ENCODE data around the gene SRP72.

The SRP72 gene

DNA sequence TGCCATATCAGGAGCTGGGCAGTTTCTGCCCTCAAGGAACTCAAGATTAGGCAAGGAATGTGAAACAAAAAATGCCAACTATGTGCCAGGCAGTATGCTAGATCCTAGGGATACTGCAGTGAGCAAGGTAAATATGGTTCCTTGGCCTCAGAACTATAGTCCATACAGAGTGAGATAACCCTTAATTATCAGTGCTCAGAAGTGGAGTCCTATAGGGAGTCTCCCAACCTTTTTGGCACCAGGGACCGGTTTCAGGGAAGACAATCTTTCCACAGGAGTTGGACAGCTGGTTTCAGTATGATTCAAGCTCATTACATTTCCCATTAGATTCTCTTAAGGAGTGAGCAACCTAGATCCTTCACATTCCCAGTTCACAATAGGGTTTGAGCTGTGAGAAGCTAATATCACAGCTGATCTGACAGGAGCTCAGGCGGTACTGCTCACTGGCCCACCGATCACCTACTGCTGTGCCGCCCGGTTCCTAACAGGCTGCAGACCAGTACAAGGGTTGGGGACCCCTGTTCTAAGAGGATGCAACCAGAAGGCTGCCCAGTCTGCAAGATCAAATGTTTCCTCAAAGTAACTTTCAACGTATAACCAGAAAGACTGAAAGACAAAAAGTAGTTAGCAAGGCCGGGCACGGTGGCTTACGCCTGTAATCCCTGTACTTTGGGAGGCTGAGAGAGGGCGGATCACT, 1.7 kb upstream of the SRP72 start:
- no peak for DNase-seq (ENCODE audit: low read depth in 2 of 2)

DNA sequence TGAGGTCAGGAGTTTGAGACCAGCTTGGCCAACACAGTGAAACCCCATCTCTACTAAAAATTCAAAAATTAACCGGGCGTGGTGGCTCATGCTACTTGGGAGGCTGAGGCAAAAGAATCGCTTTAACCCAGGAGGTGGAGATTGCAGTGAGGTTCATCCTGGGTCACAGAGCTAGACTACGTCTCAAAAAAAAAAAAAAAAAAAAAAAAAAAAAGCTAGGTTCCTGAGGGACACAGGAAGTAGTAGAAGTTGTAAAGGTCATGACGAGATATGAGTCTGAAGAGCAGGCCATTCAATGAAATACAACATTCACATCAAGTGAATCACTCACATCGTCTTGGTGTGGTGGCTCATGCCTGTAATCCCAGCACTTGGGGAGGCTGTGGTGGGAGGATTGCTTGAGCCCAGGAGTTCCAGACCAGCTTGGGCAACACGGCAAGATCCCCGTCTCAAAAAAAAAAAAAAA, 1.1 kb upstream of the SRP72 start:
- DNase-seq (ENCODE audit: low read depth in 2 of 2): peak; percentile 40 to 43

DNA sequence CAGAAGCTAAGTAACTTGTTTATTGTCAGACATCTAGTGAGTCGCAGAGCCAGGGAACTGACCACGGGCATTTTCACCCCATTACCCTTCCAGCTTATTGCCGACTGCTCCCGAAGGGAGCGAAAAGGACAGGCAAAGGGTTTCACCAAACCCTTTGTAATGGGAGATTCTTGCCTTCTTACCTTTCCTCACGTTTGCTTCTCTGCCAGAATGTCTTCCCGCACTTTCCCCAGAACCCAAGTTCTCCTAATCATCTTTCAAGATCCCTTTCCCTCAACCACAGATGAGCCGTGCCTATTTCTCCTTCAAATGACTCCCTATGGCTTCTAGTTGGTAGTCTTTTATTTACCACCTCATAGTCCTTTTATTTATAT, 520 bp upstream of the SRP72 start:
- DNase-seq (ENCODE audit: low read depth in 2 of 2): no peak

DNA sequence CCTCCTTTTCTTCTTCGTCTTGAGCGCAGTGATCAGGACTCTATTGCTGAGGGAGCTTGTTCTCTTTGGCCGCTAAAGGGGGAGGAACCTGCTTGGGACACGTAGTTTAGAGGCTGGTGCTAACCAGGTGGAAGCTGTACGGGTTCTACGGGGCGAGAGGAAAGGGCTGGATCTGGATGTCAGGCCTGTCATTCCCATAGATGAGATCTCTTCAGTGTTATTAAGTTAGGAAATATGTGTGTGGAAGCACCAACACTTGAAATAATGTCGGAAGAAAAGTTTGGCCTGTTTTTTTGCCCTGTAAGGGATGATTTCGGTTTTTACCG, 643 bp downstream of the SRP72 start:
- no peak for DNase-seq (ENCODE audit: low read depth in 2 of 2)

DNA sequence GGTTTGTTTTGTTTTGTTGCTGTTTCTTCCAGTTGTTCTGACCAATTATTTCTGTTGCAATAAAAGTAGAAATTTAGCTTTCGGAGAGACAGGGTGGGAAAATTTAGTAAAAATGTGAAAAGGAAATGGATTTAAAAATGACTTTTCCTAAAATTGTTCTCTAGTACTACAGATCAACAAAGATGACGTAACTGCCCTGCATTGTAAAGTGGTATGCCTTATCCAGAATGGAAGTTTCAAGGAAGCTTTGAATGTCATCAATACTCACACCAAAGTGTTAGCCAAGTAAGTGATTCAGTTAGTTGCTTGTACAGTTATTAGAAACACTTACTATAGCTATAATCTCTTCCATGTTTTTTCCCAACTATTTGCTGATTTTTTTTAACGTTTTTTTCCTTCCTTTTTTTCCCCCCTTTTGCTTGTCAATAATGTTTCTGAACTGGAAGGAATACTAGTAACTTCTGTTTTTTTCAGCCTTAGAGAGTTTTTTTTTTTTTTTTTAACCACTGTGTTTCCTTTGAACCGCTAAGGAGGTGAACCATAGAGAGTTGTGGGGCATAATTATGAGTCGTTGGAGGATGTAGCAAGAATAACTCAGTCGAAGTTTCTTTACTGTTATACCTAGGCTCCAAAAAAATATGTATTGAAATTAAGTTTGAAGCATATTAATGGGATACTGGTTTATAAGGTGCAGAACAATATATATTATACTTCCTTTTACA, 2.2 kb downstream of the SRP72 start:
- no peak for DNase-seq (ENCODE audit: low read depth in 2 of 2)

DNA sequence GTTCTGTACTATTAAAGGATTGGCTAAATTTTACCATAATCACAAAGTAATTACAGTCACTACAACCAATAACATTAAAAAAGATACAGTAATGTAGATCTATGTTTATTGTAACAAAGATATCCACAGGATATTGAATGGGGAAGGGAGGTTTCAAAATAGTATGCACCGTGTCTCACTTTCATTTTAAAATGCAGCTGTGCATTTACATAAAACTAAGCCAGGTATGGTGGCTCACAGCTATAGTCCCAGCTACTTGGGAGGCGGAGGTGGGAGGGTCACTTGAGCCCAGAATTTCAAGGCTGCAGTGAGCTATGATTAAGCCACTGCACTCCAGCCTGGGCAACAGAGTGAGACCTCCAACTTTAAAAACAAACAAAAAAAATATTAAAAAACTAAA, 8.5 kb downstream of the SRP72 start:
- no peak for DNase-seq (ENCODE audit: low read depth in 2 of 2)

DNA sequence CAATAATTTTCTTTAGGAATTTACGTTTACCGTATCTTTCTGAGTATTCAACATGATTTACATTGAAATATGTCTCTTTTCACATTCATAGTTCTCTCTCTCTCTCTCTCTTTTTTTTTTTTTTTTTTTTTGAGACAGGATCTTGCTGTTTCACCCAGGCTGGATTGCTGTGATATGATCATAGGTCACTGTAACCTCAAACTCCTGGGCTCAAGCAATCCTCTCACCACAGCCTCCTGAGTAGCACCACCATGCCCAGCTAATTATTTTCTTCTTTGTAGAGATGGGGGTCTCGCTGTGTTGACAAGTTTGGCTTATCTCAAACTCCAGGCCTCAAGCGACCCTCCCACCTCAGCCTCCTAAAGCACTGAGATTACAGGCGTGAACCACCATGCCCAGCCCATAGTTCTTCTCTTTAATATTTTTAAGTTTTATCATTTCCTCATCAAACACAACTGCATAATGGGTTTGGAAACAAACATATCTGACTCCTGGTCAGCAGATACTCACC, 9.8 kb downstream of the SRP72 start:
- DNase-seq (ENCODE audit: low read depth in 2 of 2): no peak

DNA sequence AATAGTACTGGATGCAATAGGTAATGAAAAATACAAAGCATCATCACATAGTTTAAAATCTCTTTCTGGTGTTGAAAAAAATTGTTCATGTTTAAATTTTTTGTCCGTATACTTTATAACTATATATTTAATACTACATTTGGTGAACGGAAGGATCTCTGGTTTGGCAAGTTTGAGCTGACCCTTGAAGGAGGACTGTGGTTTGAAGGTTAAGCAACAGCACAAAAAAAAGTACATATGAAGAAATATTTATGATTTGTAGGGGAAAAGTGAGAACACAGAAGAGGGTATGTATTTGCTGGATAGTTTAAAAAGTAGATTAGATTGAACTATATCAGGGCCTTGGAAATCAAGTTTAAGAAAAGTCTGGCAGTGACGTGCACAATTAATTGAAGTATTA, 13.3 kb downstream of the SRP72 start:
- DNase-seq (ENCODE audit: low read depth in 2 of 2): no peak

DNA sequence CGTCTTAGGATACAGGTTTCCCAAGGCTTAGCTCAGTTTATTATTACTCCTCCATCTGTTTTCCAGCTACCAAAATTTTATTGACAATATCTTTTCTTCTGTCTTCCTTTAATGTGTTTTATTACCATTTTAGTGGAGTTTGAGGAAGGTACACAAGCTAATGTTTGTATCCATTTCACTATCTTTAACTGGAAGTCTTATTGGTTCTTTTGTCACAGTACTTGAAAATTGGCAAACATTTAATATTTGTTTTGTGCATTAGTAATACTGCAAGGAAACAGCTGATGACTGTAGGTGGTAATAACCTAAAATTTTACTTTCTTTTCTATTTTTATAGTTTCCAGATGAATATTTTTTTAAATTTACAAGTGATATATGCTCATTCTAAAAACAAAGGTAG, 28.8 kb downstream of the SRP72 start:
- DNase-seq (ENCODE audit: low read depth in 2 of 2): no peak

DNA sequence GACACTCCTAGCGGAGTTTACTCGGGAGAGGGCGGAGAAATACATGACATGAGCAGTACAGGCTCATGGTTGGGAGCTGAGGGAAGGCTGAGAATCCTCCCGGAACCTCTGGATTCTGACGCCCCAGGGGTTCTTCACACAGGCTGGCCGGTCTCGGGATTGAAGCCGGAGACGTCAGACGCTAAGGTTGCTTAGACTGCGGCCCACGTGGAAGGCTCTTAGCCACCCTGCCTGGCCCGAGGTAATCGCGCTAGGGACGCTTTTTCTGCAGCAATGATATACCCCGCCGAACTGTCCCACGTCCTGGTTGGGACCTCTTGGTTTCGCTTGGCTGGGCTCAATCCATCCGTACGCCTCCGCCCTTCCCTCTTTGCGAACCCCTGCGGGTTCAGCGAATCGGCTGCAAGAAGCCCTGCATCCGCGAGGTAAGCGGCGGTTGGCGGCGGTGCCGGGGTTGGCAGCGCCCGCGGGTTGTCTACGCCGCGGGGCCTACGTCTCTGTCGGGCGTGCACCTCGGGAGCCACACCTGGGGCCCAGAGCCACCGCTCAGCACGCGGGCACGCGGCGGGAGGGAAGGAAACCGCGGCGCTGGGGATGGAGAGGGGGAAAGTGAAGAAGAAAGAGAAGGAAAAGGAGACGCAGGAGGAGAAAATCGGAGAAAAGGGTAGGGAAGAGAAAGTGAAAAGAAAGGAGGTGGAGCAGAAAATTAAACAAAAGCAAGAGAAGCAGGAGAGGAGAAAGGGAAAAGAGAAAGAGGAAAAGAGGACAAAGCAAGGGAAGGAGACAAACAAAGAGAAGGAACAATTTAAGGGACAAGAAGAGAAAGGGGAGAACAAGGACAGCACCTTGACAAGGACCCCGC, 38.1 kb downstream of the SRP72 start, which contains the start of gene ARL9:
TSS of gene ARL9 (plus strand) at position 523 of the 862 bp plus-strand sequence. CDS start at position 595, 72 bp downstream.
- DNase-seq (ENCODE audit: low read depth in 2 of 2): peak; percentile 12

DNA sequence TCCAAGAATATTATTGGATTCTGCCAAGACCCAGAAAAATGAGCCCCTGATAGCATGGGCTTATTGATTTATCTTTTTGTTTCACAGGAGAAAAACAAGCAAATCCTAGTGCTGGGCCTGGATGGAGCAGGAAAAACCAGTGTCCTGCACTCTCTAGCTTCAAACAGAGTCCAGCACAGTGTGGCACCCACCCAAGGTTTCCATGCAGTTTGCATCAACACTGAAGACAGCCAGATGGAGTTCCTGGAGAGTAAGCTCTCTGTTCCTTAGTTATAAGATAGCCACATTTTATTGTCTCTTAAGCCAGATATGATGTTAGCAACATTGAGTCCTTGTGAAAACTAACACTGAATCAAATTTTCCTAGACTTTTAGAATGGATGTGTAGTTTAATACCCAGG, 43.7 kb downstream of the SRP72 start:
- no peak for DNase-seq (ENCODE audit: low read depth in 2 of 2)

DNA sequence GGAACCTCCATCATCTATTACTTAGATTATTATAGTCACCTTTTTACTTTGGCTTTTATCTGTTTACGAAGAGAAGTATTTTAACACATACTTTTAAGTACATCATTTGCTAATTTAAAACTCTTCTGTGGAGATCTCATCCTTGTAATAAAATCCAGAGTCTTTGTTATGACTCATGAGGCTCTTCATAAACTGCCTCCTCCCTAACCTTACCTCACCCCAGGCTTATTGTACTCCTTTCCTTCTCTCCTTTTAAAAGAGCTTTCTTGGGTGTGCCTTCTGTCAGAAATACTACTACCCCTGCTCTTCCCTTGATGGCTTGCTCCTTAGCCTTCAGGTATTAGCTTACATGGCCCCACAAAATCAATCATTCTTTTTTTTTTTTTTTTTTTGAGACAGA, 44.7 kb downstream of the SRP72 start:
- no peak for DNase-seq (ENCODE audit: low read depth in 2 of 2)

DNA sequence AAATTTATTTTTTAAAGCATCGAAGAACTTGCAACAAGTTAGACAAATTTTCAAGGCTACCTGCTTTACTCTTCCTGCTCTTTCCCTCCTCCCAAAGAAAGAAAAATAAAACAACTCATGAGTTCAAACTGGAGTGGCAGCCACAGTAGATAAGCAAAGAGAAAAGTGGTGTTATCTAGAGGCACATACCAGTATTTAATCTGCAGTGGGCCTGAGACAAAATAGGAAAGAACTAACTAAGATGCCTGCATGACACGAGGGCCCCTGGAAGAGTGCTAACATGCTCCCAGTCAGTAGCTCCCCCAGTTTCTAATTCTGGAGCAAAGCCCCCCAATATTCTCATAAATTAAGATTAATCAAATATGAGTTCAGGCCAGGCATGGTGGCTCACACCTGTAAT, 46.1 kb downstream of the SRP72 start:
- no peak for DNase-seq (ENCODE audit: low read depth in 2 of 2)

DNA sequence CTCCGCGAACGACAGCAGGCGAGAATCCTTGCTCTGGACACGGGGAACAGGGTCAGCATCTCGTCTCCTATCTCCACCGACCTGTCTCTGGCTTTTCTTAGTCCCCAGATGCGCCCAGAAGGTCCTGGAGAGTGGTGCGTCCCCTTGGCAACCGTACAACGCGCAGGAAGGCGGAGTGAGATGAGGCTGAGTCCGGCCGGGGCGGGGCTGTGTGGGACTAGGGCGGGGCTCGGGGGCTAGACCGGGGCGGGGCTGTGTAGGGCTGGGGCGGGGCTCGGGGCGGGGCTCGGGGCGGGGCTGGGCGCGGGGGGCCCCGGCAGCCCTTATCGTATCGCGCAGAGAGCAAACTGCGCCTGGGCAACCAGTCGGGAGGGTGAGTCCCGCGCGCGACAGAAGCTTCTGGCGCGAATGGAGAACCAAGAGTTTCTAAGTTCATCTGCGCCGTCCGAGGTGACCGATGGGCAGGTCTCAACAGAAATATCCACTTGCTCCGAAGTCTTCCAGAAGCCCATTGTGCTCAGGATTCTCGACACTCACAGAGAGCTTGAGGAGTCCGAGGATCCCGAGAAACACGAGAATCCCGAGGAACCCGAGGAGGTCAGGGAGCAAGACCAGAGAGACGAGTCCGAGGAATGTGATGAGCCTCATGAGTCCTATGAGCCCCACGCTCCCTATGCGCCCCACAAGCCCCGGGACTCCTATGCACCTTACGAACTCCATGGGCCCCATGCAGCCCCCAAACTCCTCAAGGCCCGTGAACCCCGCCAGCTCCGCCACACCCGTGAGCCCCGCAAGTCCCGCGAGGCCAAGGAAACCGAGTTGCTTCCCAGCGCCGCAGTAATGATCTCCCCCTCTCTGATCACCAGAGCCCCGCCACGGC, 63.1 kb downstream of the SRP72 start:
- DNase-seq (ENCODE audit: low read depth in 2 of 2): peak; percentile 30 to 48

DNA sequence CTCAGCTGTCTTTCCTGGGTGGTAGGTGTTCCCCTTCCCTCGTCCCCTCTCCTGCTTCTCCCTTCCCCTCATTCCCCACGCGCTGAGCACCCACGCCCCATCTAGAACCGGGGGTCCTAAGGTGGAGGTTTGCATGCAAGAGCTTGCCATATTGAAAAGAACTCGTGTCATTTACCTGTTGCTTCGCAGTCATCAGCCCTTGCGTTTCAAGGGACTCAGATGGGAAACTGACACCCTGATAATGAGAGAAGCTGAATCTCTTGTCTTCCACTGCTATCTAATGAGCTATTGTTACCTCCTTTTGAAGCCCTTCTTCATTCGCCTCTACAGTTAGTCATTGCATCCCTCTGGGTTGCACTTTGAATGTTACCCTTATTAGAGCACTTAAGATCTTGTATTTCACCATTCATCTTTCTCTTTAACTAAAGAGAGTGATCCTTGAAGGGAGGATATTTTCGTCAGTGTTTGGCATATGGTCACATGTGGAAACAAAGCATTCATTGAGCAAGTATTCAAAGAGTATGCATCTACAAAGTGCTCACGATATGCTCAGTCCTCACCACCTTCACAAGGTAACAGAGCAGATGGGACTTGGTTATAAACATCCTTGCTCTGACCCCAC, 63.8 kb downstream of the SRP72 start:
- DNase-seq (ENCODE audit: low read depth in 2 of 2): no peak

DNA sequence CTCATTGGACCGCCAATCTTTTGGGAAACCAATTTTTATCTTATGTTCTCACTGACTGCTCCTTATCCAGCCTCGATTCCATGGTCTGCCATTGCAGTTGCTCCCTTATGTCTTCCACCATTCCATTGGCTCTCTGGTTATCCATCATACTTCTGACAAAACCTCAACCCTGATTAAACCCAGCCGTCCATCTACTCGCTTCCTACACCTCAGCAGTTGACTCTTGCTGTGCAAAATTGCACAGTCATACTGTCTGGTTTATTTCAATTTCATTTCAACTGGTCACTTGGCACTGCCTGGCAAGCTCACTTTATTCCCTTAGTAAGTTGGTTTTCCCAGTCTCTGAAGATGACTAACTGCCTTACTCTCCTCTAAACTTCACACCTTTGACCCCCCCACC, 64.4 kb downstream of the SRP72 start:
- DNase-seq (ENCODE audit: low read depth in 2 of 2): no peak

DNA sequence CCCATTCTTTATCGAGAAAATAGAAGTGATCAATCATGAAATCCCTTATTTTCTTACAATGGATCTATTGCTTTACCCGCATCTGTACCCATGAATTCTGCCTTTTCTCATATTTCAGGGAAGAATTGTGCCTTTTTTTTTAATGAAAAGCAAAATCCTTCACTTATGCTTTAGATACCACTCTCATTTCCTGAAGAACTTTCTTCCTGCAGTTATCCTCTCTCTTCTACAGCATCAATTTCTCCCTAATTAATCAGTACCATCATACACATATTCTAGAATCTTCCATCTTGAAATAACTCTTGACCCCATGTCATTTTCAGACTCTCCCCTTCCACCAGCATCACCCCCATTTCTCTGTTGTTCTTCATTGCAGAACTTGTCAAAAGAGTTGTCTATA, 64.8 kb downstream of the SRP72 start:
- no peak for DNase-seq (ENCODE audit: low read depth in 2 of 2)

DNA sequence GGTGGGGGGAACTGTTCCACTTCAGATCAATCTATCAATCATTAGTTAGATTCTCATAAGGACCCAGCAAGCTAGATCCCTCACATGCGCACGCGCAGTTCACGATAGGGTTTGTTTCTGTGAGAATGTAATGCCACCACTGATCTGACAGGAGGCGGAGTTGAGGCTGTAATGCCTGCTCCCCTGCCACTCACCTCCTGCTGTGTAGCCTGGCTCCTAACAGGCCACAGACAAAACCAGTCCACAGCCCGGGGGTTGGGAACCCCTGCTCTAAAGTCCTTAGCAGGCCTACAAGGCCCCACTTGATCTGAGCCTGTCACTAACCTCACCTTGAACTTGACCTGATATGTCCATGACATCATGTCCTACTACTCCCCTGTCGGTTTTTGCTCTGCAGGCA, 68.5 kb downstream of the SRP72 start:
- no peak for DNase-seq (ENCODE audit: low read depth in 2 of 2)

DNA sequence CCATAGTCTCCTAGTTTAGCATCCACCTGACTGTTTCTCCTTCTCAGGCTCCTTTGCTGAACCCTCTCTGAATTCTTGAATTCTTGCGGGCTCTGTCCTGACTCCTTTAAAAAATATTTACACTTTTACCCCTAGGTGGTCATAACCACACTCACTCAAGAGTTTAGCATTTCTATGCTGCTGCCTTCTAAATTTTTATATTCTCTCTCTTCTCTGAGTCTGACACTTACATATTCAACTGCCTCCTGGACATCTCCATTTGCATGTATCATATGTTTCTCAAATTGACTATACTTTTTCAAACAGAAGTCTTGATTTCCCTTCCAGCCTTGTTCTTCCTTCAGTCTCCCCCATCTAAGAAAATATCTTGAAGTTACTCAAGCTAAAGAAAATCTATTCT, 69.7 kb downstream of the SRP72 start:
- DNase-seq (ENCODE audit: low read depth in 2 of 2): no peak

DNA sequence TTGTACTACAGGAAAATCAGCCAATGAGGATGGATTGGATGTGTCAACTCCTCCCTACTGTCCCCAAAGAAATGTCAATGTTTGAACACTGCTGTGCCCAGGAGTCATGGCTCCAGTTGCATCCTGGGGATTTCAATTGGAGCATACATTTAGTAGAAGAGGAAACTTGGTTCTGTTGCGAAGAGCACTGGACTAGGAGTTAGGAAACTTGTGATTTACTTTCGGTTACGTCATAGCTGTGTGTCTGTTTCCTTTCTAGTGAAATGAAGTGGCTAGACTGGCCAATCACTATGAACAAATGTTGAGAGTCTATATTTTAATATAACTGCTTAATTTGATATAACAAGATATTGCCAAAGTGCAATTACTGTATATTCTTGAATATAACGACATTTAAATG, 73.4 kb downstream of the SRP72 start:
- DNase-seq (ENCODE audit: low read depth in 2 of 2): no peak

DNA sequence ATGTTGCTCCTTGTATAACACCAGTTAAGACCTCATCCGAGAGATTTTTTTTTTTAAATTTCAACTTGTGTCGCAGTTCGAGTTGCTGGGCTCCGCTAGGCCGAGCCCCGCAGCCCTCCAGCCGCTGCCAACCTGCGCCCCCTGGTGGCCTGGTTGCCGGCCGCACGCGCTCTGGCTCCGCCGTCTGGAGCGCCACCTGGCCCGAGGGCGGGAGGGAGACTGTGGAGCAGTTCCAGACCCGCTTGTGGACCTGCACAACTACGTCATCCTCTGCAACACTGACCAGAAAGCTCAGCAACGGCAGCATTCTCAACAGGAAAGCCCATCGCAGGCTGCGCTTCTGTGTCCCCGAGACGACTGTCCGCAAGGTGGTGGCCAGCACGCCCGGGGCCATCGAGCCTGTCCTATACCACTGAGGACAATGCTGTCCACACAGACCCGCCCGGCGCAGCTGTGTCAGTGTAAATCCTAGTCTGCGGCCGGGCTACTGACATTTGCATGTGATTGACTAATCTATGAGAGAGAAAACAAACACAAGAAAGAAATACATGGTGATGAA, 77.2 kb downstream of the SRP72 start:
- peak; percentile 25 for DNase-seq (ENCODE audit: low read depth in 2 of 2)

Data from fibroblast of skin of left biceps (primary cell).